ENCODE data around the gene IFITM5.

Gene IFITM5

DNA sequence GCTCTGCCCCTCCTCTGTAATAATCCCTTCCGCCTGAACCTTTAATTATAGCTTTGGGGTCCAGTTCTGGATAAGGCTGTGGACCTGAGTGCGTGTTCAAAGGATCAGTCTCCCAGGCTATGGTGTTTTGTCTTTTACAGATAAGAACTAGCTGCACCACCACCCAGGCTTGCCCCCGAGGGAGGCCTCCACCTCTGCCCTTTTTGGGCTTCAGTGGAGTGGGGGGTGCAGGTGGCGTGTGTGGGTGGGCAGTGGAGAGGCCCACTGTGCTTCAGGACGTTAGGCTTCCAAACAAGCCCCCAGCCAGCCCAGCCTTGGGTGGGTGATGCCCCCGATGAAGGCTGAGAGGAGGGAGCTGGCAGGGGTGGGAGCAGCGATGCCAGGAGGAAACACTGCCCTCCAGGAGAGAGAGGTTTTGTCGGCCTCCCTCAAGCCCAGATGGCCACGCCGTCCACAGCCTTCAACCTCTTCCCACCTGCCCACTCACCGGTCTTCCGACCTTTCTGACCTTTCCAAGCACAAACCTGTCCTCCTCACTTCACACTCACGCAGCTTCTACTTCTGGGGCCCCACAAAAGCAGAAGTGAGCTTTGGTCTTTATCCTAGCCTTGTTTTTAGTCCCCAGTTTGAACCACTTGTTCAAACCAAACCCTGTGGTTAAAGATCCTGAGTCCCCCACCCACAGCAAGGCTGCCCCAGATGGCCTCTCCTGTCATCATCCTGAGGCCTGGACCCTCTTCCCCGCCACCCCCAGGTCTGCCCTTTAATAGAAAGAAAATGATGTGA lies 42.2 kb downstream of the IFITM5 start:
- peak; percentile 48 for DNase-seq (ENCODE audit: low spot score)
- in situ Hi-C loops (cut with MboI; ENCODE audit: low pct_unique_long_range_greater_than_20kb, low sequenced_read_pairs, unreplicated experiment) = no loop called here
- TF ChIP-seq, protein P1, sequence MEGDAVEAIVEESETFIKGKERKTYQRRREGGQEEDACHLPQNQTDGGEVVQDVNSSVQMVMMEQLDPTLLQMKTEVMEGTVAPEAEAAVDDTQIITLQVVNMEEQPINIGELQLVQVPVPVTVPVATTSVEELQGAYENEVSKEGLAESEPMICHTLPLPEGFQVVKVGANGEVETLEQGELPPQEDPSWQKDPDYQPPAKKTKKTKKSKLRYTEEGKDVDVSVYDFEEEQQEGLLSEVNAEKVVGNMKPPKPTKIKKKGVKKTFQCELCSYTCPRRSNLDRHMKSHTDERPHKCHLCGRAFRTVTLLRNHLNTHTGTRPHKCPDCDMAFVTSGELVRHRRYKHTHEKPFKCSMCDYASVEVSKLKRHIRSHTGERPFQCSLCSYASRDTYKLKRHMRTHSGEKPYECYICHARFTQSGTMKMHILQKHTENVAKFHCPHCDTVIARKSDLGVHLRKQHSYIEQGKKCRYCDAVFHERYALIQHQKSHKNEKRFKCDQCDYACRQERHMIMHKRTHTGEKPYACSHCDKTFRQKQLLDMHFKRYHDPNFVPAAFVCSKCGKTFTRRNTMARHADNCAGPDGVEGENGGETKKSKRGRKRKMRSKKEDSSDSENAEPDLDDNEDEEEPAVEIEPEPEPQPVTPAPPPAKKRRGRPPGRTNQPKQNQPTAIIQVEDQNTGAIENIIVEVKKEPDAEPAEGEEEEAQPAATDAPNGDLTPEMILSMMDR (IDR thresholded peaks at IDR 0.05; ENCODE audit: extremely low read depth, insufficient read depth, missing control alignments) = no peak

GRCh38 chr11:255816-256215 lies 43.5 kb downstream of the IFITM5 start:
- in situ Hi-C loops (cut with MboI; ENCODE audit: low pct_unique_long_range_greater_than_20kb, low sequenced_read_pairs, unreplicated experiment) = no loop called here
- TF ChIP-seq, protein P1 (IDR thresholded peaks at IDR 0.05; ENCODE audit: extremely low read depth, insufficient read depth, missing control alignments) = no peak
- DNase-seq (ENCODE audit: low spot score) = no peak

GRCh38 chr11:255176-255575 lies 44.1 kb downstream of the IFITM5 start:
- in situ Hi-C loops (cut with MboI; ENCODE audit: low pct_unique_long_range_greater_than_20kb, low sequenced_read_pairs, unreplicated experiment) = no loop called here
- DNase-seq (ENCODE audit: low spot score) = no peak
- TF ChIP-seq, protein P1 (IDR thresholded peaks at IDR 0.05; ENCODE audit: extremely low read depth, insufficient read depth, missing control alignments) = no peak

DNA sequence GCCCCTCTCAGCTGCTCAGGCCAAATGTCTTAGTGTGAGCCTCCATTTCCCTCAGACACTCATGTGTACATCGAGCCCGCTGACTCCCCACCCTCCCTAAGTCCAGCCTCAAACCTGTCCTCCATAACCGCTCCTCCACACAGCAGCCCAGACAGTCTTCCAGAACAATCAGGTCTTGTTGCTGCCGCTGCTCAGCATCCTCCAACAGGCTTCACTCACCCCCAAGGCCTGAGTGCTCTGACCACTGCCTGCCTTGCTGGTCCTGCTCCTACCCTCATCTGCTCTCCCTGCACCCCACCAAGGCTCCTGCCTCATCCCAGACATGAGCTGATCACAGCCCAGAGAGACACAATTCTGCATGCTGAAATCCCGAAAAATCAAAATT lies 45.4 kb downstream of the IFITM5 start:
- DNase-seq (ENCODE audit: low spot score) = no peak
- TF ChIP-seq, protein P1 (IDR thresholded peaks at IDR 0.05; ENCODE audit: extremely low read depth, insufficient read depth, missing control alignments) = no peak
- in situ Hi-C loops (cut with MboI; ENCODE audit: low pct_unique_long_range_greater_than_20kb, low sequenced_read_pairs, unreplicated experiment) = no loop called here

DNA sequence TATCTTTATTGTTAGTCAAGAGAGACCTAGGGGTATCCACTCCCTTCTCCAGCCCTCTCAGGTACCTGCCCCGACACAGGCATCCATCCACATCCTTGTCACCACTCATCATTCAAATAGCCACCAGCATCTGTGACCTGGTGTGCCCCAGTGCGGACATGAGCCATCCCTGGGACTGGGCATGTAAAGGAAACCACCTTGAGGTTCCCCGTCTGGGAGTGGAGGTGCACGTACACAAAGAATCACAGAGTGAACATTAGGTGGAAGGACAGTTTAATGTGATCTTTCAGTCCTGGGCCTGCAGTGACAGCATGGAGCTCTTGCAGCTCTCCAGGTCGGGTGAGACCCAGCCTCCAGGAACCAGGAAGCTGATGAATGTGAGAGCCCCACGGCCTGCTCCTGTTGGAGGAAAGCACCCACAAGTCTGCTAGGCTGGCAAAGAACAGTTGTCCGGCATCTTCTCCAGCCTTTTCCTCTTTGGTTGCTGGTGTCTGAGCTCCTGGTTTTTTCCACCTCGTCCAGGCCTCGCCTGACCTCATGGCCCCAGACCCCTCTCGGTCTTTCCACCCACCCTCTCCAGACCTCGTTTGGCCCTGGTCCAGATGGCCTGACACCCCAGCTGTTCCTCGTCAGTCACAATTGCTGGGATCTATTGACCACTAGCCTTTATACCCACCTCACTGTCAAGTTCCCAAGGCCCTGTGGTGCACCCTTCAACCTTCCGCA lies 46.0 kb downstream of the IFITM5 start:
- DNase-seq (ENCODE audit: low spot score) = no peak
- TF ChIP-seq, protein P1 (IDR thresholded peaks at IDR 0.05; ENCODE audit: extremely low read depth, insufficient read depth, missing control alignments) = no peak
- in situ Hi-C loops (cut with MboI; ENCODE audit: low pct_unique_long_range_greater_than_20kb, low sequenced_read_pairs, unreplicated experiment) = no loop called here

GRCh38 chr11:252666-253065 lies 46.7 kb downstream of the IFITM5 start:
- in situ Hi-C loops (cut with MboI; ENCODE audit: low pct_unique_long_range_greater_than_20kb, low sequenced_read_pairs, unreplicated experiment) = no loop called here
- DNase-seq (ENCODE audit: low spot score) = no peak
- TF ChIP-seq, protein P1 (IDR thresholded peaks at IDR 0.05; ENCODE audit: extremely low read depth, insufficient read depth, missing control alignments) = no peak

Measured in GM13977 (cell line).